Mononuclear cell (primary cell): Measurements from ENCODE around the gene RNF212. TPM values are rescaled to one million over a fixed set of nuclear protein-coding genes. Genes with fewer than 3 reads are reported as not detected.

ENCODE experiments used
- H3K27me3 ChIP-seq: 2 replicates; pipeline ENCODE4 v1.6.0; 2011; ENCODE audit warnings: low read length, control low read depth; ENCODE audit not compliant: insufficient read depth
- H3K4me1 ChIP-seq: 2 replicates; pipeline ENCODE4 v1.5.1; 2011; ENCODE audit warnings: mild to moderate bottlenecking, low read length, control low read depth; ENCODE audit not compliant: insufficient read depth
- H3K4me3 ChIP-seq: 2 replicates; pipeline ENCODE4 v1.5.1; 2011; ENCODE audit warnings: mild to moderate bottlenecking, low read length, moderate library complexity
- H3K9me3 ChIP-seq: 2 replicates; pipeline ENCODE4 v1.5.1; 2011; ENCODE audit warnings: low read depth, mild to moderate bottlenecking, control low read depth, low read length
- total RNA-seq: library from RNA; depleted of rRNA; stranded (reverse); fragments of >200 nt; gene quantifications from one replicate; pipeline ENCODE4 v1.2.3, GENCODE V29; 2012

Gene RNF212
- total RNA-seq, 1 donor: 3.1 TPM

DNA sequence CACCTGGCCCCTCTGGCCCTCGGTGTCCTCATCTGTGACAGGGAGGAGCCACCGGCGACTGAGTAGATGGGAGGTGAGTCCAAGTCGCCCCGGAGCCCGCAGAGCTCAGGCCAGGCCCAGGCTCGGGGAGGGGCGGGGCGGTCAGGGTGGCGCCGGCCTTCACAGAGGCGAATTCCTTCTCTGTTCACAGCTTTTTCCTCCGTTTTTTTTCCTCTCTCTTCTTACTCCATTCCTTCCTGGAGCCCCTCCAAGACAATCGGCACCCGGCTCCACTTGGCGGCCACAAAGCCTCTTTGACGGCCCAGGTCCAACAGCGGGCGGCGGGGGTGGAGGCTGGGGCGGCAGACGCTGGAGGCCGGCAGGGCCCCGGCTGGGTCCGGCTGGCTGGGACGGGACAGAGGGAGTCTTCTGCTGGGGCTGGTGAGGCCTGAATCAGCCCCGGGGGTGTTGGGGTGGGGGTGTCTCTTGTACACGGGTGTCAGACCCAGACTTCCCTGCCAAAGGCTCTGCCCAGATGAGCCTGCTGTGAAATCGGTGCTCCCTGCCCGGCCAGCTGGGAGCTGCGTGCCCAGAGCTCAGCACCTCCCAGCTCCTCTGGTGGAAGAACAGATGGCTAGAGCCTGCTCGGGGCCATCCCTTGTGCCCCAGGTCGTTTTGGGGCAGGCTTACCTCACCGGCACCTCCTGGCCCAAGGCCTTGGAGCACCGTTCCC is 79.4 kb downstream of the RNF212 start:
- Histone ChIP-seq H3K9me3 (no peaks in the 10 kb centered on the region), H3K4me1 (no peaks in the 10 kb centered on the region), H3K27me3 (no peaks in the 10 kb centered on the region), H3K4me3 (no peak overlapping the region)

DNA sequence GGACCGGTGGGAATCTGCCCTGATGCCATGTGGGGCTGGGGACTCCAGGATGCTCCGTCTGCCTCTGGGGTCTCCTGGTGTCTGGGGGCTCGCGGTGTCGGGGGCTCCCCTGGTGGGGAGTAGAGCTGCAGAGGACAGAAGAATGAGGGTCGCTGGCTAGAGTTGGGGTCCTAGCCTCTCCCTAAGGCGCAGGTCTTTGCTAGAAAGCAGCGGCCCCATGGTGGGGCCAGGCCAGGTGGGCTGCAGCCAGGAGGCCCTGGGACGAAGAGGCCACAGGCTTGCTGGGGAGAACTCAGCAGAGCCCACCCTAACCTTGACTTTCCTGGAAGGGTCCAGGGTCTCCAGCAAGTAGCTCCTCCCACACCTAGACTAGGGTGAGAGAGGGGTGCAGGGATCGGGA is 80.5 kb downstream of the RNF212 start:
- H3K9me3 ChIP-seq: no peaks in the 10 kb centered on the region
- H3K4me3 ChIP-seq: no peak overlapping the region
- no peaks in the 10 kb centered on the region for H3K4me1 ChIP-seq
- no peaks in the 10 kb centered on the region for H3K27me3 ChIP-seq

DNA sequence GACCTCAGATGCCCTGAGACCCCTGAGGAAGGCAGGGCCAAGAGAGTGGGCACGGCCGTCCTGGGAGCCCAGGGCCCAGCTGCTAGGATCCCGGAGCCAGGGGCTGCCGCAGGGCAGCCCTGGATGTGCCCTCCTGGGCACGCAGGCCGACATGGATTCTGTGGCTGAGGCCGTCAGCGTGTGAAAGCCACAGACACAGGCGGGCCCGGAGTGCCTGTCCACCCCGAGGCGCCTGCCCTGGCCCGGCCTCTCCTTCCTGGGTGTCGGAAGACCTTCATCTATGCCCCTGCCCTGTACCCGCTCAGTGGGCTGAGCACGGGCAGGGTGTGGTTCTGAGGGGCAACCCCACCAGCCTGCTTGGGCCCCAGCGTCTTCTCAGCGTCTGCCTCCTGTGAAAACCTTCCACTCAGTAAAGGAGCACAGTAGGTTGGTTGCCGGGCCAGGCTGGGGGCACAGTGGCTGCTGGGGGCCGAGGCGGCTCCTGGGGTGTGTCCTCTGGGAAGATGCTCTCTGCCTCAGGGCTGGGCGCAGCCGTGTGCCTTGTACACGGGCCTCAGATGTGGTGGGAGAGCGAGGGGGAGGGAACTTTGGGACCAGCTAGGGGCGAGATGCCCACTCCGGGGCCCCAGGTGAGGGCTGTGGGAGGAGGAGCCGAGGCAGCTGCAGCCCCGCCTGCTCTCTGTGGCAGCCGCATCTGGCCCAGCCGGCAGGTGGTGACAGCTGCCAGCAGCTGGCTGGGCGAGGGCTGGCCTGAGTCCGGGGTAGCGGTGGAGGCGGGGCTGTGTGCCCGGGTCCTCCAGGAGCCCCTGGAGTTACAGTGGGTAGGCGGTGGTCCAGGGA is 81.2 kb downstream of the RNF212 start:
- Histone ChIP-seq H3K27me3 (no peaks in the 10 kb centered on the region), H3K4me1 (no peaks in the 10 kb centered on the region), H3K9me3 (no peaks in the 10 kb centered on the region), H3K4me3 (no peak overlapping the region)

DNA sequence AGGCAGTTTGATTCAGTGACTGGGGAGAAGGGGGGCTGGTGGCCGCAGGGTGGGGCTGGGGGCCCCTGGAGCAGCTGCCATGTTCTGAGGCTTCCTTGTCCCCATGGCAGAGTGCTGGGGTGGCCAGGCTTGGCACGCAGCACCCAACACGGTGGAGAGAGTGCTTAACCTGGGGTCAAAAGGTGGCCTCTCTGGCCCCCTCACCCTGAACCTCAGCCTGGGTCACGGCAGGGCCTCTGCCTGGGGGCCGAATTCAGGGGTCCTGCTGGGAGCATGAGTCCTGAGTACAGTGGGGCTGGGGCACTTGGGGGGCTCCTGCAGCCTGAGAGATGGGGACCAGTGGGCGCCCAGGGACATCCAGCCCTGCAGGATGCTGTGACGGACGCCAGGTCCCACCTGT is 82.0 kb downstream of the RNF212 start:
- Histone ChIP-seq H3K4me3 (no peak overlapping the region), H3K4me1 (no peaks in the 10 kb centered on the region), H3K9me3 (no peaks in the 10 kb centered on the region), H3K27me3 (no peaks in the 10 kb centered on the region)

DNA sequence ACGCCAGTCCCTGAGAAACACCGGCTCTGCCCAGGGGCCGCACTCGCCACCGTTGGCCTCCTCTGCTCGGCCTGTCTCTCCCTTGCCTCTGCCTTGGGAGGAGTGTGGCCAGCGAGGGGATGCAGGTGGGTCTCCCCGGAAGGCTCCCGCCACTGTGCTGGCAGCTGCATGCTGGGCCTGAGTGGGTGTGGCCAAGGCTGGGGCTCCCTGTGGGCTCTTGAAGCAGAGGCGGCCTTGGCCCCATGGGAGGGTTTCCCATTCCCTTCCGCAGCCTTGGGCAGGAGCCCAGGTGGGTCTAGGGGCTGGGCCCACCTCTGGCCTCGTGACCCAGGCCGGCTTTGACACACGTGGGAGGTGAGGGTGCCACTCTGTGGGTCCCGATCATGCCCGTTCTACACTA is 82.8 kb downstream of the RNF212 start:
- H3K27me3 ChIP-seq: no peaks in the 10 kb centered on the region
- no peaks in the 10 kb centered on the region for H3K4me1 ChIP-seq
- H3K4me3 ChIP-seq: no peak overlapping the region
- no peaks in the 10 kb centered on the region for H3K9me3 ChIP-seq

DNA sequence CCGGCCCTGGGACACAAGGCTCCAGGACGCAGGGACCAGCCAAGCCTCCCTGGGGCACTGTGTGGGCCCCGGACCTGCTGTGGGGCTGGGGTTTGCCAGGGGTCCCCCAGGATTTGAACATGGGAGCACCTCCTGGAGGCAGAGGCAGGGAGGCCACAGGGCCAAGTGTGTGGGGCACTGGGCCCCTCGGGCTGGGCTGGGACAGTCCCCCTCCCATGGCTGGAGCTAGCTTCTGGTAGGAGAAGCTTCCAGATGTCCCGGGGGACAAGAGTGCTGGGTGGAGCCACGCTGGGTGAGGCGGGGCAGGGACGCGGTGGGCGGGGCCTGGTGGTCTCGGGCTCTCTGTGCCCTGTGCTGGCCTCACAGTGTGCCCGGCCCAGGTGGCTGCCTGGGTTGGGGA is 83.3 kb downstream of the RNF212 start:
- H3K27me3 ChIP-seq: no peaks in the 10 kb centered on the region
- no peak overlapping the region for H3K4me3 ChIP-seq
- H3K4me1 ChIP-seq: no peaks in the 10 kb centered on the region
- no peaks in the 10 kb centered on the region for H3K9me3 ChIP-seq

DNA sequence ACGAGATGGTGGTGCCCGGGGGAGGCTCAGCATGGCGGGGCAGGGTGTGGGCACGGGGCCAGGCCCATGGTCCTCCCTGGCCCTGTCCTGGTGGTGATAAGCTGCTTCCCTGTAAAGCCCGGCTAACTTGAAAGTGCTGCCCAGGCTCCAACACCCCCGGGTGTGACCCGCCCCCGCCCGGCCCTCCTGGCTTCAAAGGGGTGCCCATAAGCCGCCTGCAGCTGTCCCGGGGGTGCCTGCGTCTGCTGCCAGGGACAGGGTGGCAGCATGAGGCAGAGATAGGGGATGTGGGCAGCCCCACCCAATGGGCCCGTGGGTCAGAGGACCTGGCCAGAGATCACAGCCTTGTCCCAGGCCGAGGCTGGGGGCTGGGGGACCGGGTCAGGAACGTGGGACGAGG is 83.8 kb downstream of the RNF212 start:
- Histone ChIP-seq H3K4me1 (no peaks in the 10 kb centered on the region), H3K9me3 (no peaks in the 10 kb centered on the region), H3K4me3 (no peak overlapping the region), H3K27me3 (no peaks in the 10 kb centered on the region)

DNA sequence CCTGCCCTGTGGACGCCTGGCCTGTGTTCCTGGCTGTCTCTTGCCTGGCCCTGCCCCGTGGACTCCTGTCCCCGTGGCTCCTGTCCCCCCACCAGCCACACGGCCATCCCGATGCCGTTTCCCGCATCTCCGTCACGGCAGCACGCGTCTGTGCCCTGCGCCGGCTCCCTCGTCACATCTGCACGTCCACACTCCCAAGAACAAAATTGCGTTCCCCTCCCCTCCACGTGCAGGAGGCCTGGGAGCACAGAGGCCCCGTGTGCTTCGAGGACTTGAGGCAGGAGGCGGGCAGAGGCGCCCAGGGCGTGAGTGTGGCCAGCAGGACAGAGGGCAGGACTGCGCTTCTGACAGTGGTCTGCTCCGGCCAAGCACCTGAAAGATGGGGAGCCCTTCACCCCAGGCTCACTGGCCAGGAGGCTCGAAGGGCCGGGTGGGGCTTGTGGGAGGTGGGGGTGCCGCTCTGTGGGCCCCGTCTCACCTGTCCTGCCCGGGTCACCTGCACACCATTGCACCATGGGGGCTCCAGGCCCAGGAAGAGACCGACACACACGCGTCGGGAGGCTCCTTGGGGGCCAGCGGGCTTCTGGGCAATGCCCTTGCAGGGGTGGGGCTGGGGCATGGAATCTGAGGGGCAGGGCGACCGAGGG is 84.7 kb downstream of the RNF212 start:
- Histone ChIP-seq H3K9me3 (no peaks in the 10 kb centered on the region), H3K27me3 (no peaks in the 10 kb centered on the region), H3K4me1 (no peaks in the 10 kb centered on the region), H3K4me3 (no peak overlapping the region)

DNA sequence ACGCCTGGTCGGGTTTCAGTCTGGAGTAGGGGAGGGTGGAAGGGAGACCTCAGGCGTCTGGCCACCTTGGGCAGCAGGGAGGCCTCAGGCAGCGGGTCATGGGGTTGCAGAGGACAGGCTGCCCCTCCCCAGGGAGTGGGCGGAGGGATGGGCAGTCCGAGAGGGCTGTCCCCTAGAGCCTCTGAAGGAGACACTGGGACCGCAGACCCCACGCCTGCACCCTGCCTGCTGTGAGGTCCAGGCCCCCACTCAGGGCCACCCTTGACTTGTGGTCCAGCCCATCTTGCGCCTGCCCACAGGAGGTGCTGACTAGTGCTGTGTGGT is 85.5 kb downstream of the RNF212 start:
- H3K9me3 ChIP-seq: no peaks in the 10 kb centered on the region
- no peak overlapping the region for H3K4me3 ChIP-seq
- no peaks in the 10 kb centered on the region for H3K4me1 ChIP-seq
- no peaks in the 10 kb centered on the region for H3K27me3 ChIP-seq

DNA sequence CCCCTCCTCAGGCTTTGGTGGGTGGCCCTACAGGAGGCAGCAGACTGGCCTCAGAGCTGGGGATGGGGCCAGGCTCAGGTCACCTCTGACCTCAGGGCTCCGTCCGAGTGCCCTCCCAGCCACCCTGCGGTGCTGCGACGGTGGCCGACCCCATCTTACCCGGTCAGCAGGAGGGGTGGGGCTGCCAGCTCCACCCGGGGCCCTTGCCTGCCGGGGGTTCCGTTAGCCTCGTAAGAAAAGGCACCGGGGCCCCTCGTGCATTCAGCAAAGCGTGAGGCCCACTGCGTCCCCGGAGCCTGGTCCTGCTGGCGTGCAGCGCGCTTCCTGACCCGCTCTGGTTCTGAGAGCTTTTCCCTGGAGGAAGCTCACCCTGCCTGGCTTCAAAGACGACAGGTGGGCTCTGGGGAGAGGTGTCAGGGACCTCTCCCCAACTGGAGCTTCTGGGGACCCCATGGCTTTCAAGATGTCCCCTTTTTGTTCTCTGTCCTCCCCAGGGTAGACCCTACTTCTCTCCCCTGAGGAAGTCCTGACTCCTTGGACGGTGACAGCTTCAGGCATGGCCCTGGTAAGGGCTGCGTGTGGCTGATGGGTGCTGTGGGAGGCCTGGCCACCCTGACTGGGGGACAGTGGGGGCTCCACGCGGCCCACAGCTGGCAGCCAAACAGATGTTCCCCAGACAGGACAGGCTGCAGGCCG is 86.0 kb downstream of the RNF212 start:
- H3K9me3 ChIP-seq: no peaks in the 10 kb centered on the region
- H3K4me1 ChIP-seq: no peaks in the 10 kb centered on the region

DNA sequence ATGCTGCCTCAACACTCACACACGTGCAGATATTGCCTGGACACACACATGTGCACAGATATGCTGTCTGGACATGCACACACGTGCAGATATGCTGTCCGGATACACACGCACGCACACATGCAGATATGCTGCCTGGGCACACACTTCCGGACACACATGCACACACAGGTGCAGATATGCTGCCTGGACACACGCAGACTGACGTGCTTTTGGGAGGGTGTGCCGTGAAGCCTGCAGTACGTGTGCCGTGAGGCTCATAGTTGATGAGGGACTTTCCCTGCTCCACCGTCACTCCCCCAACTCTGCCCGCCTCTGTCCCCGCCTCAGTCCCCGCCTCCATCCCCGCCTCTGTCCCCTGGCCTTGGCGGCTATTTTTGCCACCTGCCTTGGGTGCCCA is 87.2 kb downstream of the RNF212 start:
- H3K4me3 ChIP-seq: no peak overlapping the region
- H3K27me3 ChIP-seq: no peaks in the 10 kb centered on the region
- no peaks in the 10 kb centered on the region for H3K9me3 ChIP-seq
- H3K4me1 ChIP-seq: no peaks in the 10 kb centered on the region

More for the DNA sequence above, 86.0 kb downstream of the RNF212 start:
- no peaks in the 10 kb centered on the region for H3K27me3 ChIP-seq
- H3K4me3 ChIP-seq: no peak overlapping the region

DNA sequence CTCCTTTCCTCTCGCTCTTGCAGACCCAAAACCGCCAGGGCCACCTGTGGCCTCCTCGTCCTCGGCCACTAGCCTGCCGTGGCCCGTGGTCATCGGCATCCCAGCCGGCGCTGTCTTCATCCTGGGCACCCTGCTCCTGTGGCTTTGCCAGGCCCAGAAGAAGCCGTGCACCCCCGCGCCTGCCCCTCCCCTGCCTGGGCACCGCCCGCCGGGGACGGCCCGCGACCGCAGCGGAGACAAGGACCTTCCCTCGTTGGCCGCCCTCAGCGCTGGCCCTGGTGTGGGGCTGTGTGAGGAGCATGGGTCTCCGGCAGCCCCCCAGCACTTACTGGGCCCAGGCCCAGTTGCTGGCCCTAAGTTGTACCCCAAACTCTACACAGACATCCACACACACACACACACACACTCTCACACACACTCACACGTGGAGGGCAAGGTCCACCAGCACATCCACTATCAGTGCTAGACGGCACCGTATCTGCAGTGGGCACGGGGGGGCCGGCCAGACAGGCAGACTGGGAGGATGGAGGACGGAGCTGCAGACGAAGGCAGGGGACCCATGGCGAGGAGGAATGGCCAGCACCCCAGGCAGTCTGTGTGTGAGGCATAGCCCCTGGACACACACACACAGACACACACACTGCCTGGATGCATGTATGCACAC is 88.3 kb downstream of the RNF212 start:
- Histone ChIP-seq H3K27me3 (no peaks in the 10 kb centered on the region), H3K4me1 (no peaks in the 10 kb centered on the region), H3K4me3 (no peak overlapping the region), H3K9me3 (no peaks in the 10 kb centered on the region)

DNA sequence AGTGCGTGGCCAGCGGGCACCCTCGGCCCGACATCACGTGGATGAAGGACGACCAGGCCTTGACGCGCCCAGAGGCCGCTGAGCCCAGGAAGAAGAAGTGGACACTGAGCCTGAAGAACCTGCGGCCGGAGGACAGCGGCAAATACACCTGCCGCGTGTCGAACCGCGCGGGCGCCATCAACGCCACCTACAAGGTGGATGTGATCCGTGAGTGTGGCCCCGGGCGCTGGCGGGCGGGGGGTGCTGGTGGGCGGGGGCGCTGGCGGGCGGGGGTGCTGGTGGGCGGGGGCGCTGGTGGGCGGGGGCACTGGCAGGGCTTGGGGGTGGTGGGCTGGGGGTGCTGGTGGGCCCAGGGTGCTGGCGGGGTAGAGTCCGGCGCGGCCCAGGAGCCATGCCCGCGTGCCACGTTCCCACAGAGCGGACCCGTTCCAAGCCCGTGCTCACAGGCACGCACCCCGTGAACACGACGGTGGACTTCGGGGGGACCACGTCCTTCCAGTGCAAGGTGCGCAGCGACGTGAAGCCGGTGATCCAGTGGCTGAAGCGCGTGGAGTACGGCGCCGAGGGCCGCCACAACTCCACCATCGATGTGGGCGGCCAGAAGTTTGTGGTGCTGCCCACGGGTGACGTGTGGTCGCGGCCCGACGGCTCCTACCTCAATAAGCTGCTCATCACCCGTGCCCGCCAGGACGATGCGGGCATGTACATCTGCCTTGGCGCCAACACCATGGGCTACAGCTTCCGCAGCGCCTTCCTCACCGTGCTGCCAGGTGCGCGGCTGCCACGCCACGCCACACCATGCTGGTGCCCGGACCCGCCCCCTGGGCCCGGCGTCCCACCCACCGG is 89.2 kb downstream of the RNF212 start:
- H3K27me3 ChIP-seq: no peaks in the 10 kb centered on the region
- no peak overlapping the region for H3K4me3 ChIP-seq
- no peaks in the 10 kb centered on the region for H3K9me3 ChIP-seq
- H3K4me1 ChIP-seq: no peaks in the 10 kb centered on the region

DNA sequence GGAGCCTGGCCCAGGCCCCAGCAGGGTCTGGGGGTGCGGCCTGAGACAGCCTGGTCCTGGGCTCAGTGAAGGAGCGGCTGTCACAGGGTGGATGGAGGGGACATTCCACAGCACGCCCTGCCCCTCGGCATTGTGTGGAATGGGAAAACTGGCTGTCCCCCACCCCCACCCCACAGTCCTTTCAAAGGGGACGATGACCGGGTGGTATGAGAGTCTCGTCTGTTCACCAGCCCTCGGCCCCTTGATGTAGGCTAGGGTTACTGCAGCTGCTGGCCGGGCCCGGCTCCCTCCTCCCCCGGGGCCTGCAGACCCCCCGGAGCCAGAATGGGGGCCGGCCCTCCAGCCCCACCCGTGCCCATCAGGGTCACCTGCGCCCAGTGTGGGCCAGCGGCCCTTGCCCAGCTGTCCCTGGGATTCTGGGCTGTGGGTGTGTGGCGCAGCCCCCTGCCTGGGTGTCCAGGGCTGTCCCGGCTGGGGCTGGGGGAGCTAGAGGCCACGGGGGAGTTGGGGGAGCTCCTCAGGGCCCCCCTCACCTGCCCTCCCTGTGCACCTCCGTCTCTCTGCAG is 90.2 kb downstream of the RNF212 start:
- H3K27me3 ChIP-seq: no peaks in the 10 kb centered on the region
- no peaks in the 10 kb centered on the region for H3K4me1 ChIP-seq
- H3K9me3 ChIP-seq: no peaks in the 10 kb centered on the region
- H3K4me3 ChIP-seq: no peak overlapping the region
